ENCODE data around the gene ZBTB7A. TPM values are rescaled to one million over a fixed set of nuclear protein-coding genes. Genes with fewer than 3 reads are reported as not detected.

The ZBTB7A gene
- total RNA-seq, 1 experiment from 2014 or later, result 49.5 TPM

DNA sequence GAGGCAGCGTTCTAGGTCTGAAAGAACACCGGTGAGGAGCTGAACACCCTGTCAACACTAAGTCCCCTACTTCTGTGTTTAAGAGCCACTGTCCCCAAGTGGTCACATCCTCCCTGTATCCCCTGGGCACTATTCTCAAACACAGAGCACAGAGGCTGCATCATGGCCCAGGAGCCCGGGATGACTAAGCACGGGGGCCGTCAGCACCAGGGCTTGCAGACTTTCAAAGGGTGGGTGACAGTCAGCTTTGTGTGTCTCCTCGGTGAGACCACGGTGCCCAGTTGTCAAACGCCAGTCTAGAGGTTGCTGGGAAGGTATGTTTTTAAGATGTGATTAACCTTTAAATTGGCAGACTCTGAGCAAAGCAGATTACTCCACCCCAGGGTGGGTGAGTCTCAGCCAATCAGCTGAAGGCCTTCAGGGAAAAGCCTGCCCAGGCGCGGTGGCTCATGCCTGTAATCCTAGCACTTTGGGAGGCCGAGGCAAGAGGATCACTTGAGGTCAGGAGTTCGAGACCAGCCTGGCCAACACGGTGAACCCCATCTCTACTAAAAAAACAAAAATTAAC is 49.2 kb upstream of the ZBTB7A start:
- H4K20me1 ChIP-seq (ENCODE audit: insufficient read depth), result no peaks in the 10 kb centered on the region
- peaks cover 9 to 10% of the 10 kb centered on the region in 2 experiments; a peak in 3 of 4 replicates for H3K36me3 ChIP-seq (ENCODE audit: control insufficient read depth in 1 of 2, insufficient read depth in 2 of 2, low read length in 2 of 2)
- RAD21 ChIA-PET (ENCODE audit: low non-redundant PET in 1 of 2, low total read pairs in 2 of 2, uncharacterized antibody in 2 of 2, unreplicated experiment in 2 of 2), result no interaction called here
- H3K27me3 ChIP-seq (ENCODE audit: insufficient read depth, low read length), result no peaks in the 10 kb centered on the region
- H3K27ac ChIP-seq (ENCODE audit: low read depth, low read length), result no peak overlapping the region; the same call in 1 of the 2 replicates
- no peak overlapping the region for H2AFZ ChIP-seq (ENCODE audit: low read depth, low read length, poor library complexity, severe bottlenecking)
- no peak overlapping the region for H3K9ac ChIP-seq (ENCODE audit: low read length)
- ATAC-seq (no peak), DNase-seq (ENCODE audit: low read depth, low spot score) (no peak)
- TF ChIP-seq YY1 (IDR thresholded peaks at IDR 0.05; ENCODE audit: extremely low read depth, insufficient replicate concordance, low read depth, low read length) (no peak), JUND (IDR thresholded peaks at IDR 0.05) (no peak), EGR1 (IDR thresholded peaks at IDR 0.05; ENCODE audit: low read depth) (no peak), FOSL1 (IDR thresholded peaks at IDR 0.05; ENCODE audit: low read depth) (no peak), ZFX (IDR thresholded peaks at IDR 0.05) (no peak), CEBPB (IDR thresholded peaks at IDR 0.05; ENCODE audit: low read depth) (no peak), ELF1 (IDR thresholded peaks at IDR 0.05; ENCODE audit: borderline replicate concordance, low read depth) (no peak), SRF (IDR thresholded peaks at IDR 0.05; ENCODE audit: low read depth) (no peak), CBX3 (IDR thresholded peaks at IDR 0.05; ENCODE audit: low read depth) (no peak), POLR2A (IDR thresholded peaks at IDR 0.05; ENCODE audit: borderline replicate concordance, extremely low read depth, insufficient read depth, insufficient read length) (no peak), EZH2 (IDR thresholded peaks at IDR 0.05) (no peak), EZH2phosphoT487 (IDR thresholded peaks at IDR 0.05; ENCODE audit: borderline replicate concordance) (no peak)
- TF ChIP-seq, protein P1, sequence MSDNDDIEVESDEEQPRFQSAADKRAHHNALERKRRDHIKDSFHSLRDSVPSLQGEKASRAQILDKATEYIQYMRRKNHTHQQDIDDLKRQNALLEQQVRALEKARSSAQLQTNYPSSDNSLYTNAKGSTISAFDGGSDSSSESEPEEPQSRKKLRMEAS (IDR thresholded peaks at IDR 0.05), result no peak
- TF ChIP-seq, protein P2, sequence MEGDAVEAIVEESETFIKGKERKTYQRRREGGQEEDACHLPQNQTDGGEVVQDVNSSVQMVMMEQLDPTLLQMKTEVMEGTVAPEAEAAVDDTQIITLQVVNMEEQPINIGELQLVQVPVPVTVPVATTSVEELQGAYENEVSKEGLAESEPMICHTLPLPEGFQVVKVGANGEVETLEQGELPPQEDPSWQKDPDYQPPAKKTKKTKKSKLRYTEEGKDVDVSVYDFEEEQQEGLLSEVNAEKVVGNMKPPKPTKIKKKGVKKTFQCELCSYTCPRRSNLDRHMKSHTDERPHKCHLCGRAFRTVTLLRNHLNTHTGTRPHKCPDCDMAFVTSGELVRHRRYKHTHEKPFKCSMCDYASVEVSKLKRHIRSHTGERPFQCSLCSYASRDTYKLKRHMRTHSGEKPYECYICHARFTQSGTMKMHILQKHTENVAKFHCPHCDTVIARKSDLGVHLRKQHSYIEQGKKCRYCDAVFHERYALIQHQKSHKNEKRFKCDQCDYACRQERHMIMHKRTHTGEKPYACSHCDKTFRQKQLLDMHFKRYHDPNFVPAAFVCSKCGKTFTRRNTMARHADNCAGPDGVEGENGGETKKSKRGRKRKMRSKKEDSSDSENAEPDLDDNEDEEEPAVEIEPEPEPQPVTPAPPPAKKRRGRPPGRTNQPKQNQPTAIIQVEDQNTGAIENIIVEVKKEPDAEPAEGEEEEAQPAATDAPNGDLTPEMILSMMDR (IDR thresholded peaks at IDR 0.05 in 2 of 3, conservative IDR thresholded peaks at IDR 0.05 in 1 of 3; ENCODE audit: borderline replicate concordance in 1 of 3, insufficient read depth in 1 of 3, low read depth in 2 of 3, low read length in 2 of 3), result no peak
- TF ChIP-seq, protein P3, sequence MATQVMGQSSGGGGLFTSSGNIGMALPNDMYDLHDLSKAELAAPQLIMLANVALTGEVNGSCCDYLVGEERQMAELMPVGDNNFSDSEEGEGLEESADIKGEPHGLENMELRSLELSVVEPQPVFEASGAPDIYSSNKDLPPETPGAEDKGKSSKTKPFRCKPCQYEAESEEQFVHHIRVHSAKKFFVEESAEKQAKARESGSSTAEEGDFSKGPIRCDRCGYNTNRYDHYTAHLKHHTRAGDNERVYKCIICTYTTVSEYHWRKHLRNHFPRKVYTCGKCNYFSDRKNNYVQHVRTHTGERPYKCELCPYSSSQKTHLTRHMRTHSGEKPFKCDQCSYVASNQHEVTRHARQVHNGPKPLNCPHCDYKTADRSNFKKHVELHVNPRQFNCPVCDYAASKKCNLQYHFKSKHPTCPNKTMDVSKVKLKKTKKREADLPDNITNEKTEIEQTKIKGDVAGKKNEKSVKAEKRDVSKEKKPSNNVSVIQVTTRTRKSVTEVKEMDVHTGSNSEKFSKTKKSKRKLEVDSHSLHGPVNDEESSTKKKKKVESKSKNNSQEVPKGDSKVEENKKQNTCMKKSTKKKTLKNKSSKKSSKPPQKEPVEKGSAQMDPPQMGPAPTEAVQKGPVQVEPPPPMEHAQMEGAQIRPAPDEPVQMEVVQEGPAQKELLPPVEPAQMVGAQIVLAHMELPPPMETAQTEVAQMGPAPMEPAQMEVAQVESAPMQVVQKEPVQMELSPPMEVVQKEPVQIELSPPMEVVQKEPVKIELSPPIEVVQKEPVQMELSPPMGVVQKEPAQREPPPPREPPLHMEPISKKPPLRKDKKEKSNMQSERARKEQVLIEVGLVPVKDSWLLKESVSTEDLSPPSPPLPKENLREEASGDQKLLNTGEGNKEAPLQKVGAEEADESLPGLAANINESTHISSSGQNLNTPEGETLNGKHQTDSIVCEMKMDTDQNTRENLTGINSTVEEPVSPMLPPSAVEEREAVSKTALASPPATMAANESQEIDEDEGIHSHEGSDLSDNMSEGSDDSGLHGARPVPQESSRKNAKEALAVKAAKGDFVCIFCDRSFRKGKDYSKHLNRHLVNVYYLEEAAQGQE (IDR thresholded peaks at IDR 0.05; ENCODE audit: low read depth), result no peak
- TF ChIP-seq, protein P4, sequence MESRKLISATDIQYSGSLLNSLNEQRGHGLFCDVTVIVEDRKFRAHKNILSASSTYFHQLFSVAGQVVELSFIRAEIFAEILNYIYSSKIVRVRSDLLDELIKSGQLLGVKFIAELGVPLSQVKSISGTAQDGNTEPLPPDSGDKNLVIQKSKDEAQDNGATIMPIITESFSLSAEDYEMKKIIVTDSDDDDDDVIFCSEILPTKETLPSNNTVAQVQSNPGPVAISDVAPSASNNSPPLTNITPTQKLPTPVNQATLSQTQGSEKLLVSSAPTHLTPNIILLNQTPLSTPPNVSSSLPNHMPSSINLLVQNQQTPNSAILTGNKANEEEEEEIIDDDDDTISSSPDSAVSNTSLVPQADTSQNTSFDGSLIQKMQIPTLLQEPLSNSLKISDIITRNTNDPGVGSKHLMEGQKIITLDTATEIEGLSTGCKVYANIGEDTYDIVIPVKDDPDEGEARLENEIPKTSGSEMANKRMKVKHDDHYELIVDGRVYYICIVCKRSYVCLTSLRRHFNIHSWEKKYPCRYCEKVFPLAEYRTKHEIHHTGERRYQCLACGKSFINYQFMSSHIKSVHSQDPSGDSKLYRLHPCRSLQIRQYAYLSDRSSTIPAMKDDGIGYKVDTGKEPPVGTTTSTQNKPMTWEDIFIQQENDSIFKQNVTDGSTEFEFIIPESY (IDR thresholded peaks at IDR 0.05; ENCODE audit: extremely low read depth, insufficient replicate concordance, low read length), result no peak
- H3K9me2 ChIP-seq (ENCODE audit: insufficient read depth), result no peaks in the 10 kb centered on the region
- H3K9me3 ChIP-seq (ENCODE audit: control insufficient read depth in 1 of 2, insufficient read depth in 1 of 2, low read depth in 1 of 2, low read length in 2 of 2), result no peaks in the 10 kb centered on the region
- intact Hi-C loops (cut with micrococcal nuclease), result no loop called here
- H3K4me1 ChIP-seq (ENCODE audit: control insufficient read depth in 1 of 2, insufficient read depth in 2 of 2, low read length in 2 of 2), result no peaks in the 10 kb centered on the region
- BruUV-seq (replicated peaks), result no TSS peak
- POLR2A ChIA-PET, result no interaction called here
- peaks cover 21% of the 10 kb centered on the region for H3K79me2 ChIP-seq (ENCODE audit: insufficient read depth, low read length)
- H3K4me3 ChIP-seq (replicated peaks in 1 of 2; ENCODE audit: low read depth in 1 of 2, low read length in 2 of 2), result no peak overlapping the region
- H3K4me2 ChIP-seq (ENCODE audit: low read length), result no peak overlapping the region
- CTCF ChIA-PET, result no interaction called here
